Vagina (tissue), 2 donors: Measurements from ENCODE around the gene PCNP. TPM values are rescaled to one million over a fixed set of nuclear protein-coding genes. Genes with fewer than 3 reads are reported as not detected.
A peak's percentile ranks its signal among the peaks of the same experiment; 100 is the strongest.

Experiments used
- DNase-seq, 2 donors: peaks; one replicate each; pipeline ENCODE4 v3.0.0-alpha.2; 2017; ENCODE audit errors: extremely low spot score in 2 of 2
- H3K27ac ChIP-seq: fragments of 200-600 bp; sonication (generic); one replicate; pipeline ENCODE4 v1.5.1; 2019
- H3K27me3 ChIP-seq: fragments of 200-600 bp; sonication (generic); one replicate; pipeline ENCODE4 v1.5.1; 2019
- H3K36me3 ChIP-seq, 2 donors: fragments of 200-600 bp; sonication (generic); one replicate each; pipeline ENCODE4 v1.5.1; 2017 to 2019
- H3K4me1 ChIP-seq: fragments of 200-600 bp; sonication (generic); one replicate; pipeline ENCODE4 v1.5.1; 2019
- H3K4me3 ChIP-seq, 2 donors: fragments of 200-600 bp; sonication (generic); 1 replicate in 1 of 2; 2 replicates in 1 of 2; pipeline ENCODE4 v1.5.1; 2016 to 2019
- H3K9me3 ChIP-seq: fragments of 200-600 bp; sonication (generic); one replicate; pipeline ENCODE4 v1.5.1; 2019
- CTCF ChIP-seq, 3 experiments: fragments of 450-650 bp in 2 of 3; fragments of 200-600 bp in 1 of 3; sonication (generic) in 1 of 3; IDR thresholded peaks; one replicate each; pipeline ENCODE4 v1.5.1; 2017 to 2019; ENCODE audit warnings: antibody characterized with exemption in 3 of 3, mild to moderate bottlenecking in 2 of 3, moderate library complexity in 2 of 3
- POLR2A ChIP-seq, 2 donors: fragments of 450-650 bp; IDR thresholded peaks; one replicate each; pipeline ENCODE4 v1.6.1; 2017; ENCODE audit warnings: antibody characterized with exemption in 2 of 2, mild to moderate bottlenecking in 2 of 2, moderate library complexity in 2 of 2
- POLR2AphosphoS5 ChIP-seq, 2 donors: sonication (generic); formaldehyde crosslinking; IDR thresholded peaks; one replicate each; pipeline ENCODE4 v1.9.0; 2017; ENCODE audit warnings: antibody characterized with exemption in 2 of 2, mild to moderate bottlenecking in 2 of 2, low read depth in 1 of 2; ENCODE audit not compliant: insufficient read depth in 1 of 2
- intact Hi-C: fragments of 100-400 bp; cut with DNase I; formaldehyde crosslinking; loops from one replicate; pipeline ENCODE4 v1.15.1; 2023
- total RNA-seq: library from RNA; depleted of rRNA; stranded (reverse); fragments of >200 nt; gene quantifications from one replicate; pipeline ENCODE4 v1.2.3, GENCODE V29; 2016

Gene PCNP
- total RNA-seq, 1 donor from 2014 or later = 96.3 TPM

GRCh38 chr3:101633186-101633585 is 59.2 kb downstream of the PCNP start:
- Histone ChIP-seq H3K27me3 (no peaks in the 10 kb centered on the region), H3K9me3 (no peaks in the 10 kb centered on the region), H3K4me1 (no peaks in the 10 kb centered on the region), H3K27ac (no peak overlapping the region), H3K4me3 (no peak overlapping the region), H3K36me3 (no peaks in the 10 kb centered on the region)
- DNase-seq = no peak
- TF ChIP-seq POLR2A (IDR thresholded peaks at IDR 0.05) (no peak), POLR2AphosphoS5 (IDR thresholded peaks at IDR 0.05; ENCODE audit: insufficient read depth in 1 of 2, low read depth in 1 of 2) (no peak), CTCF (IDR thresholded peaks at IDR 0.05) (no peak)
- intact Hi-C loops = no loop called here

GRCh38 chr3:101634591-101635196 is 60.7 kb downstream of the PCNP start:
- Histone ChIP-seq H3K27ac (no peak overlapping the region), H3K9me3 (no peaks in the 10 kb centered on the region), H3K4me1 (no peaks in the 10 kb centered on the region), H3K4me3 (no peak overlapping the region), H3K27me3 (no peaks in the 10 kb centered on the region), H3K36me3 (no peaks in the 10 kb centered on the region)
- intact Hi-C loops = no loop called here
- no peak for TF ChIP-seq CTCF (IDR thresholded peaks at IDR 0.05)
- TF ChIP-seq POLR2AphosphoS5 (IDR thresholded peaks at IDR 0.05; ENCODE audit: insufficient read depth in 1 of 2, low read depth in 1 of 2) = no peak
- no peak for TF ChIP-seq POLR2A (IDR thresholded peaks at IDR 0.05)
- DNase-seq = no peak

- no peak for DNase-seq
- no peak overlapping the region for H3K27ac ChIP-seq
- no peaks in the 10 kb centered on the region for H3K36me3 ChIP-seq
- no peak overlapping the region for H3K4me3 ChIP-seq
- no peaks in the 10 kb centered on the region for H3K4me1 ChIP-seq
- TF ChIP-seq CTCF (IDR thresholded peaks at IDR 0.05) (no peak), POLR2A (IDR thresholded peaks at IDR 0.05) (no peak), POLR2AphosphoS5 (IDR thresholded peaks at IDR 0.05; ENCODE audit: insufficient read depth in 1 of 2, low read depth in 1 of 2) (no peak)
- intact Hi-C loops = no loop called here
- H3K27me3 ChIP-seq = no peaks in the 10 kb centered on the region
- H3K9me3 ChIP-seq = no peaks in the 10 kb centered on the region
Observed at GRCh38 chr3:101635345-101635744, 61.4 kb downstream of the PCNP start.

- H3K27ac ChIP-seq = no peak overlapping the region
- no peaks in the 10 kb centered on the region for H3K36me3 ChIP-seq
- TF ChIP-seq POLR2A (IDR thresholded peaks at IDR 0.05) (no peak), CTCF (IDR thresholded peaks at IDR 0.05) (peak; percentile 34 to 49 (median 44))
- H3K9me3 ChIP-seq = no peaks in the 10 kb centered on the region
- no peaks in the 10 kb centered on the region for H3K4me1 ChIP-seq
- no peak overlapping the region for H3K4me3 ChIP-seq
- no peak for DNase-seq
- intact Hi-C loops = no loop called here
- H3K27me3 ChIP-seq = no peaks in the 10 kb centered on the region
Observed at GRCh38 chr3:101635954-101636798, 62.2 kb downstream of the PCNP start.

- Histone ChIP-seq H3K4me3 (no peak overlapping the region), H3K4me1 (no peaks in the 10 kb centered on the region), H3K36me3 (no peaks in the 10 kb centered on the region), H3K9me3 (no peaks in the 10 kb centered on the region), H3K27me3 (no peaks in the 10 kb centered on the region), H3K27ac (no peak overlapping the region)
- intact Hi-C loops = no loop called here
- DNase-seq = no peak
- TF ChIP-seq POLR2AphosphoS5 (IDR thresholded peaks at IDR 0.05; ENCODE audit: insufficient read depth in 1 of 2, low read depth in 1 of 2) (no peak), CTCF (IDR thresholded peaks at IDR 0.05) (no peak), POLR2A (IDR thresholded peaks at IDR 0.05) (no peak)
Observed at GRCh38 chr3:101637451-101637850, 63.5 kb downstream of the PCNP start.
